Measurements from ENCODE around the gene PTPRN2. TPM values are rescaled to one million over a fixed set of nuclear protein-coding genes. Genes with fewer than 3 reads are reported as not detected.

Gene PTPRN2
- total and polyA plus RNA-seq, 2 of the 8 experiments (the other 6 are each of a cell fraction or from before 2014, with no cell fraction given), result 2.6 to 4.5 TPM

- Histone ChIP-seq H2BK15ac (ENCODE audit: low read length) (no peak overlapping the region), H3K36me3 (ENCODE audit: control insufficient read depth in 2 of 4, insufficient read depth in 4 of 4, low read length in 3 of 4) (no peaks in the 10 kb centered on the region; a peak in 1 of 8 replicates), H2BK5ac (ENCODE audit: low read depth, low read length) (no peak overlapping the region), H2BK12ac (ENCODE audit: low read depth, low read length) (no peak overlapping the region; the same call in 1 of the 2 replicates), H3K18ac (ENCODE audit: extremely low read depth, low read length) (no peak overlapping the region), H3K27me3 (replicated peaks in 1 of 4; ENCODE audit: control insufficient read depth in 3 of 4, extremely low read depth in 1 of 4, insufficient read depth in 3 of 4, low read length in 3 of 4) (no peaks in the 10 kb centered on the region), H3K27ac (ENCODE audit: low read depth, low read length) (no peak overlapping the region), H3K4me1 (replicated peaks in 1 of 4; ENCODE audit: control insufficient read depth in 3 of 4, insufficient read depth in 4 of 4, low read length in 3 of 4) (peaks cover 0 to 2% (median 0%) of the 10 kb centered on the region in 4 experiments; a peak in 2 of 7 replicates), H2BK120ac (replicated peaks; ENCODE audit: low read depth, low read length) (no peak overlapping the region), H3K23me2 (ENCODE audit: low read depth, low read length) (no peaks in the 10 kb centered on the region; the same call in 1 of the 2 replicates), H3K23ac (ENCODE audit: insufficient read length) (no peak overlapping the region), H4K5ac (ENCODE audit: insufficient read length, low read depth, low read length) (no peak overlapping the region), H3K14ac (ENCODE audit: insufficient read length) (no peak overlapping the region), H2AFZ (ENCODE audit: low read length) (no peak overlapping the region), H3K79me2 (ENCODE audit: control insufficient read depth in 1 of 2, insufficient read depth in 2 of 2, low read length in 2 of 2) (no peaks in the 10 kb centered on the region), H4K91ac (replicated peaks; ENCODE audit: insufficient read length, low read length) (no peak overlapping the region), H3K56ac (replicated peaks; ENCODE audit: insufficient read length, low read depth, low read length) (no peak overlapping the region), H3K4me2 (ENCODE audit: insufficient read depth in 1 of 2, low read depth in 2 of 2, low read length in 2 of 2) (no peak overlapping the region), H4K20me1 (replicated peaks in 1 of 2; ENCODE audit: control insufficient read depth in 1 of 2, insufficient read depth in 2 of 2, low read length in 2 of 2) (no peaks in the 10 kb centered on the region), H3K79me1 (ENCODE audit: low read depth, low read length) (no peaks in the 10 kb centered on the region), H2BK20ac (ENCODE audit: low read length) (no peak overlapping the region), H4K8ac (ENCODE audit: extremely low read depth, insufficient read depth, low read length) (no peak overlapping the region), H3K9me3 (ENCODE audit: insufficient read depth in 2 of 2, low read depth in 1 of 2, low read length in 1 of 2) (no peaks in the 10 kb centered on the region; a peak in 1 of 4 replicates), H3K4ac (replicated peaks; ENCODE audit: insufficient read length, low read depth, low read length) (no peak overlapping the region), H3K9ac (replicated peaks in 1 of 4; ENCODE audit: extremely low read depth in 1 of 4, low read depth in 3 of 4, low read length in 3 of 4) (no peak overlapping the region), H2AK5ac (ENCODE audit: low read depth, low read length) (no peak overlapping the region), H3K4me3 (ENCODE audit: extremely low read depth in 1 of 4, insufficient read depth in 2 of 4, low read depth in 3 of 4, low read length in 4 of 4) (no peak overlapping the region)
- CTCF ChIA-PET (ENCODE audit: partially characterized antibody), result interaction anchor here (0.6 to 0.7 kb wide), 2 partner anchors 8 to 733 kb away, joined by 3 read pairs; no protein-coding TSS in a partner anchor
- POLR2A ChIA-PET (ENCODE audit: partially characterized antibody), result no interaction called here
- no peak for DNase-seq (ENCODE audit: low read depth in 1 of 2, low spot score in 2 of 2)
- no peak for FAIRE-seq
- 96% methylated on average over 21 of the region's 21 CpGs; no CpG with 5 or more reads in 1 of the 2 experiments for WGBS, 2 experiments (ENCODE audit: extremely low coverage in 1 of 2, insufficient coverage in 1 of 2, insufficient read length in 1 of 2, insufficient replicate concordance in 2 of 2, low coverage in 1 of 2, low lambda C conversion rate in 2 of 2, missing lambda C conversion rate in 1 of 2)
- no peak for TF ChIP-seq KDM5A (IDR thresholded peaks at IDR 0.05; ENCODE audit: low read length)
- TF ChIP-seq MAX (IDR thresholded peaks at IDR 0.05), result no peak
- no peak for TF ChIP-seq KDM1A (IDR thresholded peaks at IDR 0.05; ENCODE audit: borderline replicate concordance, low read length)
- no peak for TF ChIP-seq ASH2L (IDR thresholded peaks at IDR 0.05; ENCODE audit: low read length)
- TF ChIP-seq SUZ12 (IDR thresholded peaks at IDR 0.05; ENCODE audit: low read length), result no peak
- no peak for TF ChIP-seq E2F6 (IDR thresholded peaks at IDR 0.05)
- TF ChIP-seq SP2 (IDR thresholded peaks at IDR 0.05; ENCODE audit: low read length), result no peak
- TF ChIP-seq RXRA (IDR thresholded peaks at IDR 0.05; ENCODE audit: insufficient read depth, low read depth, low read length), result no peak
- TF ChIP-seq TAF1 (IDR thresholded peaks at IDR 0.05; ENCODE audit: low read depth, low read length), result no peak
- no peak for TF ChIP-seq PHF8 (conservative IDR thresholded peaks at IDR 0.05; ENCODE audit: low read depth, low read length)
- no peak for TF ChIP-seq KDM4A (IDR thresholded peaks at IDR 0.05; ENCODE audit: low read depth, low read length, severe bottlenecking)
- no peak for TF ChIP-seq NRF1 (IDR thresholded peaks at IDR 0.05; ENCODE audit: low read depth, low read length)
- no peak for TF ChIP-seq SAP30 (IDR thresholded peaks at IDR 0.05; ENCODE audit: insufficient read depth, insufficient replicate concordance, low read length)
- no peak for TF ChIP-seq SP1 (IDR thresholded peaks at IDR 0.05; ENCODE audit: low read depth, low read length)
Measured at GRCh38 chr7:157801113-157801512, 786.5 kb downstream of the PTPRN2 start.

Measured in H1 (cell line).